Right lobe of liver (tissue), 4 donors: ENCODE measurements around the gene RPA1.

ENCODE experiments used
- POLR2A ChIP-seq: fragments of 450-650 bp; IDR thresholded peaks from one replicate; pipeline ENCODE4 v1.6.1; 2017; ENCODE audit warnings: antibody characterized with exemption, mild to moderate bottlenecking
- TF ChIP-seq, protein P1 (sequence below), 4 donors: fragments of 200-600 bp in 3 of 4; fragments of 450-650 bp in 1 of 4; IDR thresholded peaks; one replicate each; pipeline versions ENCODE4 v1.5.1 to v1.8.0; 2016 to 2022; ENCODE audit warnings: antibody characterized with exemption in 4 of 4, mild to moderate bottlenecking in 2 of 4
- donor health status: DM: no; HTN: no; CAD: no.
- donor health status: DM: no; HTN: no; CAD: no.
- donor health status: DM: no; HTN: yes; CAD: no.

DNA sequence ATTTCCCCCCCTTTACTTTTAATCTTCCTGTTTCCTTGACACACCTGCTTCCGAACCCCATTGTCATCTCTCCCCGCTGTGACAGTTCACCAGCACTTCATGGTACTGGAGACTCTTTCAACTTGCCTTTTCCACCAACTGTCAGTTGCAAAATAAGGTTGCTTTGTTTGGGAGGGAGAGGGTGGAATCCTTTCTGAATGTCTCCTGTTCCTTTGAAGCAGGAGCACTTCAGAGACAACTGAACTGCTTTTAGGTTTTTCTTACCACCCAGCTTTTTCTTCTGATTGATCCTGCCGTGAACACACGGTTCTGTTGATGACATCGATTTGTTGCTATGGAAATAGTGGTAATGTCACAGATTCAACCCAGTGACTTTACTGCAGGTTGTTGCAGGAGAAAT lies 42.0 kb downstream of the RPA1 start:
- TF ChIP-seq, protein P1, sequence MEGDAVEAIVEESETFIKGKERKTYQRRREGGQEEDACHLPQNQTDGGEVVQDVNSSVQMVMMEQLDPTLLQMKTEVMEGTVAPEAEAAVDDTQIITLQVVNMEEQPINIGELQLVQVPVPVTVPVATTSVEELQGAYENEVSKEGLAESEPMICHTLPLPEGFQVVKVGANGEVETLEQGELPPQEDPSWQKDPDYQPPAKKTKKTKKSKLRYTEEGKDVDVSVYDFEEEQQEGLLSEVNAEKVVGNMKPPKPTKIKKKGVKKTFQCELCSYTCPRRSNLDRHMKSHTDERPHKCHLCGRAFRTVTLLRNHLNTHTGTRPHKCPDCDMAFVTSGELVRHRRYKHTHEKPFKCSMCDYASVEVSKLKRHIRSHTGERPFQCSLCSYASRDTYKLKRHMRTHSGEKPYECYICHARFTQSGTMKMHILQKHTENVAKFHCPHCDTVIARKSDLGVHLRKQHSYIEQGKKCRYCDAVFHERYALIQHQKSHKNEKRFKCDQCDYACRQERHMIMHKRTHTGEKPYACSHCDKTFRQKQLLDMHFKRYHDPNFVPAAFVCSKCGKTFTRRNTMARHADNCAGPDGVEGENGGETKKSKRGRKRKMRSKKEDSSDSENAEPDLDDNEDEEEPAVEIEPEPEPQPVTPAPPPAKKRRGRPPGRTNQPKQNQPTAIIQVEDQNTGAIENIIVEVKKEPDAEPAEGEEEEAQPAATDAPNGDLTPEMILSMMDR (IDR thresholded peaks at IDR 0.05), result no peak
- no peak for TF ChIP-seq POLR2A
